ENCODE results near the gene FOXM1.

Gene FOXM1

GRCh38 chr12:2835691-2836403, 41.1 kb downstream of the FOXM1 start:
- no peak for DNase-seq
- TF ChIP-seq GATA1 (IDR thresholded peaks at IDR 0.05; ENCODE audit: low read depth, low read length) (no peak), POLR2A (IDR thresholded peaks at IDR 0.05; ENCODE audit: low read length) (no peak)

- TF ChIP-seq GATA1 (IDR thresholded peaks at IDR 0.05; ENCODE audit: low read depth, low read length) (no peak), POLR2A (IDR thresholded peaks at IDR 0.05; ENCODE audit: low read length) (no peak)
- no peak for DNase-seq
These were observed 42.1 kb downstream of the FOXM1 start, which contains the start of gene NRIP2 for GRCh38 chr12:2834581-2835491. Gene NRIP2, minus strand, starts transcription at chr12:2835035. Its CDS starts 52 bp downstream, at chr12:2834983.

- TF ChIP-seq GATA1 (IDR thresholded peaks at IDR 0.05; ENCODE audit: low read depth, low read length) = no peak
- TF ChIP-seq POLR2A (IDR thresholded peaks at IDR 0.05; ENCODE audit: low read length) = no peak
- no peak for DNase-seq
These were observed 43.2 kb downstream of the FOXM1 start for GRCh38 chr12:2833810-2834209.

- TF ChIP-seq POLR2A (IDR thresholded peaks at IDR 0.05; ENCODE audit: low read length) (no peak), GATA1 (IDR thresholded peaks at IDR 0.05; ENCODE audit: low read depth, low read length) (no peak)
- DNase-seq = no peak
These were observed 43.6 kb downstream of the FOXM1 start for GRCh38 chr12:2833327-2833726.

- DNase-seq = no peak
These were observed 44.3 kb downstream of the FOXM1 start for GRCh38 chr12:2832550-2833127.

GRCh38 chr12:2829275-2829674, 47.7 kb downstream of the FOXM1 start:
- TF ChIP-seq POLR2A (IDR thresholded peaks at IDR 0.05; ENCODE audit: low read length) (no peak), GATA1 (IDR thresholded peaks at IDR 0.05; ENCODE audit: low read depth, low read length) (no peak)
- no peak for DNase-seq

More at GRCh38 chr12:2832550-2833127, 44.3 kb downstream of the FOXM1 start:
- TF ChIP-seq GATA1 (IDR thresholded peaks at IDR 0.05; ENCODE audit: low read depth, low read length) = no peak
- TF ChIP-seq POLR2A (IDR thresholded peaks at IDR 0.05; ENCODE audit: low read length) = no peak

GRCh38 chr12:2826721-2827515, 50.1 kb downstream of the FOXM1 start:
- TF ChIP-seq POLR2A (IDR thresholded peaks at IDR 0.05; ENCODE audit: low read length) (no peak), GATA1 (IDR thresholded peaks at IDR 0.05; ENCODE audit: low read depth, low read length) (no peak)
- DNase-seq = no peak

GRCh38 chr12:2826036-2826435, 50.9 kb downstream of the FOXM1 start:
- DNase-seq = no peak
- TF ChIP-seq POLR2A (IDR thresholded peaks at IDR 0.05; ENCODE audit: low read length) (no peak), GATA1 (IDR thresholded peaks at IDR 0.05; ENCODE audit: low read depth, low read length) (no peak)

- TF ChIP-seq GATA1 (IDR thresholded peaks at IDR 0.05; ENCODE audit: low read depth, low read length) = no peak
- no peak for TF ChIP-seq POLR2A (IDR thresholded peaks at IDR 0.05; ENCODE audit: low read length)
- no peak for DNase-seq
These were observed 51.8 kb downstream of the FOXM1 start for GRCh38 chr12:2825132-2825531.

GRCh38 chr12:2824541-2824940, 52.4 kb downstream of the FOXM1 start:
- no peak for TF ChIP-seq POLR2A (IDR thresholded peaks at IDR 0.05; ENCODE audit: low read length)
- no peak for TF ChIP-seq GATA1 (IDR thresholded peaks at IDR 0.05; ENCODE audit: low read depth, low read length)
- no peak for DNase-seq

- no peak for DNase-seq
- TF ChIP-seq POLR2A (IDR thresholded peaks at IDR 0.05; ENCODE audit: low read length) (no peak), GATA1 (IDR thresholded peaks at IDR 0.05; ENCODE audit: low read depth, low read length) (no peak)
These were observed 53.5 kb downstream of the FOXM1 start for GRCh38 chr12:2823483-2823882.

GRCh38 chr12:2820432-2820831, 56.5 kb downstream of the FOXM1 start:
- TF ChIP-seq POLR2A (IDR thresholded peaks at IDR 0.05; ENCODE audit: low read length) = no peak
- no peak for TF ChIP-seq GATA1 (IDR thresholded peaks at IDR 0.05; ENCODE audit: low read depth, low read length)
- no peak for DNase-seq

GRCh38 chr12:2819810-2820209, 57.2 kb downstream of the FOXM1 start:
- no peak for TF ChIP-seq GATA1 (IDR thresholded peaks at IDR 0.05; ENCODE audit: low read depth, low read length)
- no peak for TF ChIP-seq POLR2A (IDR thresholded peaks at IDR 0.05; ENCODE audit: low read length)
- no peak for DNase-seq

Measured in erythroblast (primary cell).